AG04449 (cell line): ENCODE results near the gene TLCD5.

Source experiments
- CTCF ChIA-PET: fragments of 350-600 bp; formaldehyde crosslinking; extraction: SDS; loops from one replicate; lab custom pipeline; 2021; ENCODE audit warnings: antibody characterized with exemption; lab: Yijun Ruan, JAX
- POLR2A ChIA-PET: fragments of 400-600, 350-600 bp; formaldehyde crosslinking; extraction: SDS; loops from one replicate; lab custom pipeline; 2020; ENCODE audit warnings: antibody characterized with exemption, inconsistent platforms; lab: Yijun Ruan, JAX
- DNase-seq: peaks from one replicate; pipeline ENCODE4 v3.0.0-alpha.2; 2010; ENCODE audit warnings: low read depth, low spot score
- H3K4me3 ChIP-seq: 2 replicates; pipeline ENCODE4 v1.5.1; 2011; ENCODE audit warnings: low read depth, mild to moderate bottlenecking, control low read depth, low read length
- CTCF ChIP-seq: IDR thresholded peaks from one replicate; pipeline ENCODE4 v1.5.1; 2011; ENCODE audit warnings: mild to moderate bottlenecking, moderate library complexity, low read length, control low read depth, inconsistent platforms; ENCODE audit not compliant: insufficient read depth; ENCODE audit errors: missing control alignments

TLCD5 gene

GRCh38 chr11:120381401-120381800 is 56.3 kb downstream of the TLCD5 start:
- CTCF ChIA-PET = no interaction called here
- TF ChIP-seq CTCF = no peak
- POLR2A ChIA-PET = no interaction called here
- no peak for DNase-seq
- H3K4me3 ChIP-seq = no peak overlapping the region
